ENCODE measurements around the gene KIF1C. TPM values are rescaled to one million over a fixed set of nuclear protein-coding genes. Genes with fewer than 3 reads are reported as not detected.

The KIF1C gene
- total RNA-seq, 1 experiment from 2014 or later: 85.6 TPM

DNA sequence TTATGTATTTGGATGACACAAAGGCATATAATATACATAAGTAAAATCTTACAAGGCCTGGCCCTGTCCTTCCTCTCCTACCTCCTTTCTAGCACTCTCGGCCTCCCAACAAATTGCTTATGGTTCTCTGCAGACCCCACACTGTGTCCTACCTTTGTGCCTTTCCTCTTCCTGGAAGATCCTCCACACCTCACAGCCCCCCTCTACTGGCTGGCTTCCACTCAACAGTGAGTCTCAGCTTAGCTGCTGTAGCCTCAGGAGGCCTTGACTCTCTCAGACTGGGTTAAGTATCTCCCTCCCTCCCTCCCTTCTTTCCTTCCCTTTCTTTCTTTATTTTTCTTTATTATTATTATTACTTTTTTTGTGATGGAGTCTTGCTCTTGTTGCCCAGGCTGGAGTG, 45.8 kb downstream of the KIF1C start:
- H4K5ac ChIP-seq (ENCODE audit: insufficient read length, low read depth, low read length): no peak overlapping the region
- no peaks in the 10 kb centered on the region for H3K9me3 ChIP-seq (ENCODE audit: control insufficient read depth, low read depth, low read length)
- no peak overlapping the region for H2BK15ac ChIP-seq (ENCODE audit: low read depth, low read length)
- H3K4me1 ChIP-seq (ENCODE audit: insufficient read depth, low read length): no peaks in the 10 kb centered on the region
- H3K18ac ChIP-seq (ENCODE audit: insufficient read length, low read depth, low read length): no peak overlapping the region
- no peak overlapping the region for H3K4me3 Mint-ChIP-seq
- H3K27ac ChIP-seq (ENCODE audit: insufficient read length, low read depth, low read length): no peak overlapping the region
- no peaks in the 10 kb centered on the region; a peak in 1 of 7 replicates for H3K36me3 Mint-ChIP-seq (ENCODE audit: insufficient read depth in 1 of 3, low read depth in 3 of 3)
- no peak overlapping the region for H3K4me2 ChIP-seq (ENCODE audit: insufficient read depth, insufficient read length, low read length)
- H4K20me1 ChIP-seq (ENCODE audit: control insufficient read depth, insufficient read depth, insufficient read length): no peaks in the 10 kb centered on the region
- DNase-seq: peak; percentile 63
- H3K27me3 Mint-ChIP-seq (ENCODE audit: low read depth): peaks cover 14% of the 10 kb centered on the region
- H2BK12ac ChIP-seq (ENCODE audit: insufficient read length, low read depth, low read length): no peak overlapping the region
- no peak overlapping the region for H4K8ac ChIP-seq (replicated peaks; ENCODE audit: insufficient read length, low read depth, low read length)
- no peak overlapping the region for H3K4ac ChIP-seq (ENCODE audit: low read depth, low read length)
- no peaks in the 10 kb centered on the region for H3K23me2 ChIP-seq (ENCODE audit: insufficient read length, low read depth, low read length, poor library complexity, severe bottlenecking)
- peaks cover 0 to 3% of the 10 kb centered on the region in 2 experiments; a peak in 1 of 4 replicates for H3K4me1 Mint-ChIP-seq
- H2BK120ac ChIP-seq (ENCODE audit: low read depth, low read length, poor library complexity, severe bottlenecking): no peak overlapping the region
- no peak overlapping the region for H2BK5ac ChIP-seq (ENCODE audit: insufficient read length, low read length)
- H3K27ac Mint-ChIP-seq: no peak overlapping the region
- no peak overlapping the region for H3K23ac ChIP-seq (ENCODE audit: insufficient read length, low read depth, low read length)
- H2BK20ac ChIP-seq (ENCODE audit: low read depth, low read length, poor library complexity, severe bottlenecking): no peak overlapping the region
- H2AK5ac ChIP-seq (ENCODE audit: insufficient read length, low read length): no peak overlapping the region
- no peaks in the 10 kb centered on the region for H3K79me1 ChIP-seq (ENCODE audit: insufficient read depth, low read depth, low read length, poor library complexity, severe bottlenecking)
- no peaks in the 10 kb centered on the region; a peak in 1 of 5 replicates for H3K9me3 Mint-ChIP-seq
- H3K9ac ChIP-seq (ENCODE audit: extremely low read depth, insufficient read length, low read length): no peak overlapping the region
- no peaks in the 10 kb centered on the region for H3K79me2 ChIP-seq (ENCODE audit: insufficient read depth, low read length)
- H2AFZ ChIP-seq (ENCODE audit: low read length): no peak overlapping the region
- TF ChIP-seq, protein P1, sequence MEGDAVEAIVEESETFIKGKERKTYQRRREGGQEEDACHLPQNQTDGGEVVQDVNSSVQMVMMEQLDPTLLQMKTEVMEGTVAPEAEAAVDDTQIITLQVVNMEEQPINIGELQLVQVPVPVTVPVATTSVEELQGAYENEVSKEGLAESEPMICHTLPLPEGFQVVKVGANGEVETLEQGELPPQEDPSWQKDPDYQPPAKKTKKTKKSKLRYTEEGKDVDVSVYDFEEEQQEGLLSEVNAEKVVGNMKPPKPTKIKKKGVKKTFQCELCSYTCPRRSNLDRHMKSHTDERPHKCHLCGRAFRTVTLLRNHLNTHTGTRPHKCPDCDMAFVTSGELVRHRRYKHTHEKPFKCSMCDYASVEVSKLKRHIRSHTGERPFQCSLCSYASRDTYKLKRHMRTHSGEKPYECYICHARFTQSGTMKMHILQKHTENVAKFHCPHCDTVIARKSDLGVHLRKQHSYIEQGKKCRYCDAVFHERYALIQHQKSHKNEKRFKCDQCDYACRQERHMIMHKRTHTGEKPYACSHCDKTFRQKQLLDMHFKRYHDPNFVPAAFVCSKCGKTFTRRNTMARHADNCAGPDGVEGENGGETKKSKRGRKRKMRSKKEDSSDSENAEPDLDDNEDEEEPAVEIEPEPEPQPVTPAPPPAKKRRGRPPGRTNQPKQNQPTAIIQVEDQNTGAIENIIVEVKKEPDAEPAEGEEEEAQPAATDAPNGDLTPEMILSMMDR (conservative IDR thresholded peaks at IDR 0.05): peak; percentile 50
- H3K14ac ChIP-seq (ENCODE audit: insufficient read depth, low read length): no peak overlapping the region
- no peak overlapping the region for H4K91ac ChIP-seq (ENCODE audit: insufficient read length, low read depth, low read length)
- no peaks in the 10 kb centered on the region for H3K27me3 ChIP-seq (ENCODE audit: insufficient read depth, low read length)
- no peak overlapping the region for H3K56ac ChIP-seq (ENCODE audit: insufficient read length, low read depth, low read length)
- WGBS (ENCODE audit: extremely low coverage, insufficient read length, low lambda C conversion rate): no CpG with 5 or more reads among the region's 1 CpG
- no peak overlapping the region for H3T11ph ChIP-seq (ENCODE audit: low read length)

Measured in H9 (cell line).